ENCODE data around the gene YPEL1. TPM values are rescaled to one million over a fixed set of nuclear protein-coding genes. Genes with fewer than 3 reads are reported as not detected.

Gene YPEL1
- total RNA-seq, 2 experiments from 2014 or later = 0.99 to 1.2 TPM

- no peaks in the 10 kb centered on the region for H3K27me3 Mint-ChIP-seq
- ATAC-seq (no peak), DNase-seq (no peak)
- intact Hi-C loops (cut with micrococcal nuclease) = no loop called here
- CTCF ChIA-PET = interaction anchor here (0.9 kb wide), 1 partner anchor 17 kb away, joined by 3 read pairs; no protein-coding TSS in a partner anchor
- peaks cover 47% of the 10 kb centered on the region for H3K36me3 Mint-ChIP-seq (ENCODE audit: low read depth)
- H3K27ac Mint-ChIP-seq = peak overlapping the region; percentile 20
- TF ChIP-seq CTCF (IDR thresholded peaks at IDR 0.05) = no peak
- no peaks in the 10 kb centered on the region for H3K9me3 Mint-ChIP-seq
- H3K4me3 Mint-ChIP-seq = no peak overlapping the region
- POLR2A ChIA-PET = interaction anchor here (1.3 kb wide), 1 partner anchor 8 kb away, joined by 3 read pairs; the partner anchor contains the start of gene PPIL2
- H3K4me1 Mint-ChIP-seq (ENCODE audit: low read depth) = peaks cover 8% of the 10 kb centered on the region
These were observed 61.9 kb downstream of the YPEL1 start for GRCh38 chr22:21673534-21674321.

GRCh38 chr22:21672107-21672629 lies 63.4 kb downstream of the YPEL1 start:
- Mint-ChIP-seq H3K36me3 (ENCODE audit: low read depth) (peaks cover 40% of the 10 kb centered on the region), H3K27ac (no peak overlapping the region), H3K27me3 (no peaks in the 10 kb centered on the region), H3K4me1 (ENCODE audit: low read depth) (peaks cover 16% of the 10 kb centered on the region), H3K9me3 (no peaks in the 10 kb centered on the region), H3K4me3 (no peak overlapping the region)
- ChIA-PET CTCF (no interaction called here), POLR2A (no interaction called here)
- DNase-seq (no peak), ATAC-seq (no peak)
- no peak for TF ChIP-seq CTCF (IDR thresholded peaks at IDR 0.05)
- intact Hi-C loops (cut with micrococcal nuclease) = no loop called here

GRCh38 chr22:21669026-21669425 lies 66.6 kb downstream of the YPEL1 start:
- no peak for TF ChIP-seq CTCF (IDR thresholded peaks at IDR 0.05)
- ATAC-seq = no peak
- intact Hi-C loops (cut with micrococcal nuclease) = loop anchor here (5.0 kb wide), 1 partner anchor 48 kb away; no protein-coding TSS in a partner anchor
- Mint-ChIP-seq H3K9me3 (no peaks in the 10 kb centered on the region), H3K36me3 (ENCODE audit: low read depth) (peaks cover 18% of the 10 kb centered on the region), H3K4me1 (ENCODE audit: low read depth) (peaks cover 27% of the 10 kb centered on the region), H3K4me3 (no peak overlapping the region), H3K27me3 (no peaks in the 10 kb centered on the region), H3K27ac (no peak overlapping the region)
- DNase-seq = no peak
- CTCF ChIA-PET = no interaction called here
- POLR2A ChIA-PET = no interaction called here

GRCh38 chr22:21666786-21667185 lies 68.8 kb downstream of the YPEL1 start:
- intact Hi-C loops (cut with micrococcal nuclease) = loop anchor here (5.0 kb wide), 1 partner anchor 51 kb away; no protein-coding TSS in a partner anchor

More at GRCh38 chr22:21666786-21667185, 68.8 kb downstream of the YPEL1 start:
- peaks cover 10% of the 10 kb centered on the region for H3K36me3 Mint-ChIP-seq (ENCODE audit: low read depth)
- no peak for TF ChIP-seq CTCF (IDR thresholded peaks at IDR 0.05)
- no peaks in the 10 kb centered on the region for H3K27me3 Mint-ChIP-seq
- ATAC-seq (no peak), DNase-seq (no peak)
- H3K4me1 Mint-ChIP-seq (ENCODE audit: low read depth) = peaks cover 27% of the 10 kb centered on the region
- ChIA-PET CTCF (interaction anchor here (1.2 kb wide), 1 partner anchor 20 kb away, joined by 3 read pairs; no protein-coding TSS in a partner anchor), POLR2A (interaction anchor here (1.5 kb wide), 1 partner anchor 13 kb away, joined by 5 read pairs; no protein-coding TSS in a partner anchor)
- no peaks in the 10 kb centered on the region for H3K9me3 Mint-ChIP-seq
- peak overlapping the region; percentile 97 for H3K27ac Mint-ChIP-seq
- H3K4me3 Mint-ChIP-seq = peak overlapping the region; percentile 89

Data from activated CD8-positive, alpha-beta T cell treated with anti-CD3 and anti-CD28 coated beads for 36 hours (primary cell).